HEK293 (cell line): ENCODE data around the gene CORO6.

Source experiments
- KLF16 ChIP-seq: fragments of 450-650 bp; formaldehyde crosslinking; IDR thresholded peaks from 2 replicates; pipeline ENCODE4 v1.5.1; 2017; ENCODE audit warnings: missing biosample characterization, missing genetic modification characterization
- REST ChIP-seq: fragments of 450-650 bp; formaldehyde crosslinking; IDR thresholded peaks from 2 replicates; pipeline ENCODE4 v1.5.1; 2016; ENCODE audit warnings: missing biosample characterization, missing genetic modification characterization
- SCRT1 ChIP-seq: fragments of 450-650 bp; formaldehyde crosslinking; IDR thresholded peaks from 2 replicates; pipeline ENCODE4 v1.5.1; 2016; ENCODE audit warnings: missing biosample characterization, missing genetic modification characterization, borderline replicate concordance
- ZFP3 ChIP-seq: fragments of 450-650 bp; formaldehyde crosslinking; IDR thresholded peaks from 2 replicates; pipeline ENCODE4 v1.5.1; 2016; ENCODE audit warnings: low read depth, missing biosample characterization, missing genetic modification characterization
- ZFP41 ChIP-seq: fragments of 450-650 bp; formaldehyde crosslinking; IDR thresholded peaks from 2 replicates; pipeline ENCODE4 v1.5.1; 2016; ENCODE audit warnings: missing biosample characterization, missing genetic modification characterization, borderline replicate concordance
- ZNF274 ChIP-seq, 2 experiments: fragments of 200-500 bp in 1 of 2; fragments of 450-650 bp in 1 of 2; sonication (Bioruptor generic) in 1 of 2; formaldehyde crosslinking in 1 of 2; IDR thresholded peaks; 2 replicates each; pipeline versions ENCODE4 v1.5.1 to v1.6.1; 2014 to 2016; ENCODE audit warnings: borderline replicate concordance in 1 of 2, inconsistent platforms in 1 of 2, low read length in 1 of 2, missing biosample characterization in 1 of 2, missing genetic modification characterization in 1 of 2
- ZNF398 ChIP-seq: fragments of 450-650 bp; formaldehyde crosslinking; IDR thresholded peaks from 2 replicates; pipeline ENCODE4 v1.5.1; 2017; ENCODE audit warnings: missing biosample characterization, missing genetic modification characterization
- ZNF624 ChIP-seq: fragments of 450-650 bp; formaldehyde crosslinking; IDR thresholded peaks from 2 replicates; pipeline ENCODE4 v1.5.1; 2017; ENCODE audit warnings: missing biosample characterization, missing genetic modification characterization
- ZNF664 ChIP-seq: fragments of 450-650 bp; formaldehyde crosslinking; IDR thresholded peaks from 2 replicates; pipeline ENCODE4 v1.5.1; 2016; ENCODE audit warnings: missing biosample characterization, missing genetic modification characterization
- ZNF777 ChIP-seq: fragments of 450-650 bp; formaldehyde crosslinking; IDR thresholded peaks from 2 replicates; pipeline ENCODE4 v1.5.1; 2017; ENCODE audit warnings: missing biosample characterization, missing genetic modification characterization, borderline replicate concordance
- ZSCAN18 ChIP-seq: fragments of 450-650 bp; formaldehyde crosslinking; IDR thresholded peaks from 2 replicates; pipeline ENCODE4 v1.5.1; 2016; ENCODE audit warnings: missing biosample characterization, missing genetic modification characterization
- TF ChIP-seq, protein P1 (sequence below): fragments of 450-650 bp; formaldehyde crosslinking; IDR thresholded peaks from 2 replicates; pipeline ENCODE4 v1.5.1; 2016; ENCODE audit warnings: missing biosample characterization, missing genetic modification characterization, borderline replicate concordance
- TF ChIP-seq, protein P2 (sequence below): fragments of 450-650 bp; formaldehyde crosslinking; IDR thresholded peaks from 2 replicates; pipeline ENCODE4 v1.5.1; 2016; ENCODE audit warnings: missing biosample characterization, missing genetic modification characterization
- TF ChIP-seq, protein P3 (sequence below): fragments of 450-650 bp; formaldehyde crosslinking; IDR thresholded peaks from 2 replicates; pipeline ENCODE4 v1.5.1; 2016; ENCODE audit warnings: missing biosample characterization, missing genetic modification characterization

- TF ChIP-seq ZNF624: no peak
- TF ChIP-seq ZNF777 (tag by site-specific recombination): no peak
- TF ChIP-seq, protein P1, sequence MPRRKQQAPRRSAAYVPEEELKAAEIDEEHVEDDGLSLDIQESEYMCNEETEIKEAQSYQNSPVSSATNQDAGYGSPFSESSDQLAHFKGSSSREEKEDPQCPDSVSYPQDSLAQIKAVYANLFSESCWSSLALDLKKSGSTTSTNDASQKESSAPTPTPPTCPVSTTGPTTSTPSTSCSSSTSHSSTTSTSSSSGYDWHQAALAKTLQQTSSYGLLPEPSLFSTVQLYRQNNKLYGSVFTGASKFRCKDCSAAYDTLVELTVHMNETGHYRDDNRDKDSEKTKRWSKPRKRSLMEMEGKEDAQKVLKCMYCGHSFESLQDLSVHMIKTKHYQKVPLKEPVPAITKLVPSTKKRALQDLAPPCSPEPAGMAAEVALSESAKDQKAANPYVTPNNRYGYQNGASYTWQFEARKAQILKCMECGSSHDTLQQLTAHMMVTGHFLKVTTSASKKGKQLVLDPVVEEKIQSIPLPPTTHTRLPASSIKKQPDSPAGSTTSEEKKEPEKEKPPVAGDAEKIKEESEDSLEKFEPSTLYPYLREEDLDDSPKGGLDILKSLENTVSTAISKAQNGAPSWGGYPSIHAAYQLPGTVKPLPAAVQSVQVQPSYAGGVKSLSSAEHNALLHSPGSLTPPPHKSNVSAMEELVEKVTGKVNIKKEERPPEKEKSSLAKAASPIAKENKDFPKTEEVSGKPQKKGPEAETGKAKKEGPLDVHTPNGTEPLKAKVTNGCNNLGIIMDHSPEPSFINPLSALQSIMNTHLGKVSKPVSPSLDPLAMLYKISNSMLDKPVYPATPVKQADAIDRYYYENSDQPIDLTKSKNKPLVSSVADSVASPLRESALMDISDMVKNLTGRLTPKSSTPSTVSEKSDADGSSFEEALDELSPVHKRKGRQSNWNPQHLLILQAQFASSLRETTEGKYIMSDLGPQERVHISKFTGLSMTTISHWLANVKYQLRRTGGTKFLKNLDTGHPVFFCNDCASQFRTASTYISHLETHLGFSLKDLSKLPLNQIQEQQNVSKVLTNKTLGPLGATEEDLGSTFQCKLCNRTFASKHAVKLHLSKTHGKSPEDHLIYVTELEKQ (tag by site-specific recombination): no peak
- TF ChIP-seq, protein P2, sequence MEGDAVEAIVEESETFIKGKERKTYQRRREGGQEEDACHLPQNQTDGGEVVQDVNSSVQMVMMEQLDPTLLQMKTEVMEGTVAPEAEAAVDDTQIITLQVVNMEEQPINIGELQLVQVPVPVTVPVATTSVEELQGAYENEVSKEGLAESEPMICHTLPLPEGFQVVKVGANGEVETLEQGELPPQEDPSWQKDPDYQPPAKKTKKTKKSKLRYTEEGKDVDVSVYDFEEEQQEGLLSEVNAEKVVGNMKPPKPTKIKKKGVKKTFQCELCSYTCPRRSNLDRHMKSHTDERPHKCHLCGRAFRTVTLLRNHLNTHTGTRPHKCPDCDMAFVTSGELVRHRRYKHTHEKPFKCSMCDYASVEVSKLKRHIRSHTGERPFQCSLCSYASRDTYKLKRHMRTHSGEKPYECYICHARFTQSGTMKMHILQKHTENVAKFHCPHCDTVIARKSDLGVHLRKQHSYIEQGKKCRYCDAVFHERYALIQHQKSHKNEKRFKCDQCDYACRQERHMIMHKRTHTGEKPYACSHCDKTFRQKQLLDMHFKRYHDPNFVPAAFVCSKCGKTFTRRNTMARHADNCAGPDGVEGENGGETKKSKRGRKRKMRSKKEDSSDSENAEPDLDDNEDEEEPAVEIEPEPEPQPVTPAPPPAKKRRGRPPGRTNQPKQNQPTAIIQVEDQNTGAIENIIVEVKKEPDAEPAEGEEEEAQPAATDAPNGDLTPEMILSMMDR (tag by site-specific recombination): no peak
- TF ChIP-seq KLF16 (tag by site-specific recombination): no peak
- no peak for TF ChIP-seq ZSCAN18 (tag by site-specific recombination)
- TF ChIP-seq ZNF664 (tag by site-specific recombination): no peak
- TF ChIP-seq REST: no peak
- no peak for TF ChIP-seq ZFP41 (tag by site-specific recombination)
- TF ChIP-seq, protein P3, sequence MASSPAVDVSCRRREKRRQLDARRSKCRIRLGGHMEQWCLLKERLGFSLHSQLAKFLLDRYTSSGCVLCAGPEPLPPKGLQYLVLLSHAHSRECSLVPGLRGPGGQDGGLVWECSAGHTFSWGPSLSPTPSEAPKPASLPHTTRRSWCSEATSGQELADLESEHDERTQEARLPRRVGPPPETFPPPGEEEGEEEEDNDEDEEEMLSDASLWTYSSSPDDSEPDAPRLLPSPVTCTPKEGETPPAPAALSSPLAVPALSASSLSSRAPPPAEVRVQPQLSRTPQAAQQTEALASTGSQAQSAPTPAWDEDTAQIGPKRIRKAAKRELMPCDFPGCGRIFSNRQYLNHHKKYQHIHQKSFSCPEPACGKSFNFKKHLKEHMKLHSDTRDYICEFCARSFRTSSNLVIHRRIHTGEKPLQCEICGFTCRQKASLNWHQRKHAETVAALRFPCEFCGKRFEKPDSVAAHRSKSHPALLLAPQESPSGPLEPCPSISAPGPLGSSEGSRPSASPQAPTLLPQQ (tag by site-specific recombination): no peak
- TF ChIP-seq SCRT1 (tag by site-specific recombination): no peak
- TF ChIP-seq ZNF274 (IDR thresholded peaks at IDR 0.05; ENCODE audit: low read length): no peak
- no peak for TF ChIP-seq ZNF274 (tag by site-specific recombination; IDR thresholded peaks at IDR 0.05; ENCODE audit: borderline replicate concordance)
- TF ChIP-seq ZFP3 (tag by site-specific recombination): no peak
- TF ChIP-seq ZNF398 (tag by site-specific recombination): no peak
Observed at GRCh38 chr17:29664743-29665480, 42.2 kb upstream of the CORO6 start.
